Mononuclear cell (primary cell): ENCODE data around the gene COMP. TPM values are rescaled to one million over a fixed set of nuclear protein-coding genes. Genes with fewer than 3 reads are reported as not detected.

Experiments used
- H3K27me3 ChIP-seq: 2 replicates; pipeline ENCODE4 v1.6.0; 2011; ENCODE audit warnings: low read length, control low read depth; ENCODE audit not compliant: insufficient read depth
- H3K4me1 ChIP-seq: 2 replicates; pipeline ENCODE4 v1.5.1; 2011; ENCODE audit warnings: mild to moderate bottlenecking, low read length, control low read depth; ENCODE audit not compliant: insufficient read depth
- H3K4me3 ChIP-seq: 2 replicates; pipeline ENCODE4 v1.5.1; 2011; ENCODE audit warnings: mild to moderate bottlenecking, low read length, moderate library complexity
- H3K9me3 ChIP-seq: 2 replicates; pipeline ENCODE4 v1.5.1; 2011; ENCODE audit warnings: low read depth, mild to moderate bottlenecking, control low read depth, low read length
- total RNA-seq: library from RNA; depleted of rRNA; stranded (reverse); fragments of >200 nt; gene quantifications from one replicate; pipeline ENCODE4 v1.2.3, GENCODE V29; 2012

COMP gene
- total RNA-seq, 1 donor, result not detected

GRCh38 chr19:18781047-18781600, 10.0 kb downstream of the COMP start:
- Histone ChIP-seq H3K4me1 (peaks cover 8% of the 10 kb centered on the region), H3K9me3 (no peaks in the 10 kb centered on the region), H3K27me3 (peaks cover 2% of the 10 kb centered on the region), H3K4me3 (no peak overlapping the region)

- Histone ChIP-seq H3K4me1 (peaks cover 8% of the 10 kb centered on the region), H3K27me3 (no peaks in the 10 kb centered on the region), H3K4me3 (no peak overlapping the region), H3K9me3 (no peaks in the 10 kb centered on the region)
Measured at GRCh38 chr19:18780631-18781030, 10.5 kb downstream of the COMP start.

- no peak overlapping the region for H3K4me3 ChIP-seq
- H3K4me1 ChIP-seq, result peaks cover 5% of the 10 kb centered on the region
- no peaks in the 10 kb centered on the region for H3K9me3 ChIP-seq
- H3K27me3 ChIP-seq, result no peaks in the 10 kb centered on the region
Measured at GRCh38 chr19:18780081-18780480, 11.0 kb downstream of the COMP start.

- no peak overlapping the region for H3K4me3 ChIP-seq
- no peaks in the 10 kb centered on the region for H3K27me3 ChIP-seq
- peaks cover 5% of the 10 kb centered on the region for H3K4me1 ChIP-seq
- no peaks in the 10 kb centered on the region for H3K9me3 ChIP-seq
Measured at GRCh38 chr19:18778826-18779495, 12.1 kb downstream of the COMP start.

- Histone ChIP-seq H3K27me3 (no peaks in the 10 kb centered on the region), H3K4me1 (peaks cover 5% of the 10 kb centered on the region), H3K4me3 (no peak overlapping the region), H3K9me3 (no peaks in the 10 kb centered on the region)
Measured at GRCh38 chr19:18778076-18778389, 13.1 kb downstream of the COMP start.

GRCh38 chr19:18777301-18778075, 13.6 kb downstream of the COMP start:
- Histone ChIP-seq H3K27me3 (no peaks in the 10 kb centered on the region), H3K4me1 (peaks cover 5% of the 10 kb centered on the region), H3K4me3 (no peak overlapping the region), H3K9me3 (no peaks in the 10 kb centered on the region)

- H3K4me1 ChIP-seq, result no peaks in the 10 kb centered on the region
- H3K4me3 ChIP-seq, result no peak overlapping the region
- no peaks in the 10 kb centered on the region for H3K9me3 ChIP-seq
- no peaks in the 10 kb centered on the region for H3K27me3 ChIP-seq
Measured at GRCh38 chr19:18776736-18777135, 14.4 kb downstream of the COMP start.

GRCh38 chr19:18776288-18776594, 14.9 kb downstream of the COMP start:
- Histone ChIP-seq H3K27me3 (no peaks in the 10 kb centered on the region), H3K9me3 (no peaks in the 10 kb centered on the region), H3K4me1 (no peaks in the 10 kb centered on the region), H3K4me3 (no peak overlapping the region)

GRCh38 chr19:18775586-18776287, 15.4 kb downstream of the COMP start:
- H3K4me3 ChIP-seq, result no peak overlapping the region
- H3K27me3 ChIP-seq, result no peaks in the 10 kb centered on the region
- no peaks in the 10 kb centered on the region for H3K4me1 ChIP-seq
- no peaks in the 10 kb centered on the region for H3K9me3 ChIP-seq

GRCh38 chr19:18774782-18775444, 16.2 kb downstream of the COMP start:
- Histone ChIP-seq H3K4me1 (no peaks in the 10 kb centered on the region), H3K9me3 (no peaks in the 10 kb centered on the region), H3K27me3 (no peaks in the 10 kb centered on the region), H3K4me3 (no peak overlapping the region)

GRCh38 chr19:18774107-18774506, 17.0 kb downstream of the COMP start:
- Histone ChIP-seq H3K4me1 (no peaks in the 10 kb centered on the region), H3K9me3 (no peaks in the 10 kb centered on the region), H3K27me3 (no peaks in the 10 kb centered on the region), H3K4me3 (no peak overlapping the region)

- H3K9me3 ChIP-seq, result no peaks in the 10 kb centered on the region
- no peaks in the 10 kb centered on the region for H3K27me3 ChIP-seq
- H3K4me3 ChIP-seq, result no peak overlapping the region
- H3K4me1 ChIP-seq, result no peaks in the 10 kb centered on the region
Measured at GRCh38 chr19:18773682-18774081, 17.4 kb downstream of the COMP start.

- no peaks in the 10 kb centered on the region for H3K4me1 ChIP-seq
- H3K9me3 ChIP-seq, result no peaks in the 10 kb centered on the region
- no peak overlapping the region for H3K4me3 ChIP-seq
- no peaks in the 10 kb centered on the region for H3K27me3 ChIP-seq
Measured at GRCh38 chr19:18772620-18773587, 18.2 kb downstream of the COMP start.
